HepG2 (cell line): ENCODE measurements around the gene TRABD. TPM values are rescaled to one million over a fixed set of nuclear protein-coding genes. Genes with fewer than 3 reads are reported as not detected.

Experiments used
- CERS6 ChIP-seq: sonication (generic); formaldehyde crosslinking; IDR thresholded peaks from 2 replicates; pipeline ENCODE4 v1.5.0; 2020; ENCODE audit warnings: missing genetic modification reagents
- FOXA3 ChIP-seq: IDR thresholded peaks from 2 replicates; pipeline ENCODE4 v1.6.1; 2016; ENCODE audit warnings: missing genetic modification reagents, missing compliant biosample characterization
- GFI1 ChIP-seq: sonication (generic); formaldehyde crosslinking; IDR thresholded peaks from 2 replicates; pipeline ENCODE4 v1.5.0; 2020; ENCODE audit warnings: missing genetic modification reagents, mild to moderate bottlenecking, borderline replicate concordance
- JUNB ChIP-seq: sonication (generic); formaldehyde crosslinking; IDR thresholded peaks from 2 replicates; pipeline ENCODE4 v1.8.0; 2022; ENCODE audit warnings: missing genetic modification reagents, mild to moderate bottlenecking, borderline replicate concordance
- MEIS1 ChIP-seq: sonication (generic); formaldehyde crosslinking; IDR thresholded peaks from 2 replicates; pipeline ENCODE4 v1.9.0; 2021; ENCODE audit warnings: mild to moderate bottlenecking, missing genetic modification reagents, moderate library complexity, borderline replicate concordance
- NR0B2 ChIP-seq: sonication (generic); formaldehyde crosslinking; IDR thresholded peaks from 2 replicates; pipeline ENCODE4 v1.4.0; 2020; ENCODE audit warnings: mild to moderate bottlenecking, missing genetic modification reagents
- POGK ChIP-seq: sonication (generic); formaldehyde crosslinking; conservative IDR thresholded peaks from 2 replicates; pipeline ENCODE4 v1.8.0; 2022; ENCODE audit warnings: mild to moderate bottlenecking, moderate library complexity, missing genetic modification reagents
- RAD21 ChIP-seq: fragments of 450-650 bp; formaldehyde crosslinking; IDR thresholded peaks from 2 replicates; pipeline ENCODE4 v1.5.0; 2020; ENCODE audit warnings: mild to moderate bottlenecking
- RXRA ChIP-seq: sonication (generic); formaldehyde crosslinking; IDR thresholded peaks from 2 replicates; pipeline ENCODE4 v1.5.1; 2020; ENCODE audit warnings: missing genetic modification reagents
- SAFB2 ChIP-seq: sonication (generic); formaldehyde crosslinking; IDR thresholded peaks from 2 replicates; pipeline ENCODE4 v1.5.1; 2020; ENCODE audit warnings: missing genetic modification reagents, low read depth, mild to moderate bottlenecking, borderline replicate concordance
- SMAD1 ChIP-seq: sonication (generic); formaldehyde crosslinking; IDR thresholded peaks from 2 replicates; pipeline ENCODE4 v1.4.0; 2020; ENCODE audit warnings: missing genetic modification reagents, low read depth, mild to moderate bottlenecking, borderline replicate concordance
- TARDBP ChIP-seq: sonication (generic); formaldehyde crosslinking; IDR thresholded peaks from 2 replicates; pipeline ENCODE4 v1.8.0; 2022; ENCODE audit warnings: mild to moderate bottlenecking, missing genetic modification reagents
- TBP ChIP-seq: sonication (generic); formaldehyde crosslinking; IDR thresholded peaks from 2 replicates; pipeline ENCODE4 v1.5.0; 2020; ENCODE audit warnings: missing genetic modification reagents
- THRA ChIP-seq: sonication (generic); formaldehyde crosslinking; IDR thresholded peaks from 2 replicates; pipeline ENCODE4 v1.4.0; 2020; ENCODE audit warnings: missing genetic modification reagents, borderline replicate concordance
- TRIM22 ChIP-seq: fragments of 450-650 bp; IDR thresholded peaks from 2 replicates; pipeline ENCODE4 v1.6.1; 2017
- ZBTB46 ChIP-seq: sonication (generic); formaldehyde crosslinking; IDR thresholded peaks from 2 replicates; pipeline ENCODE4 v1.4.0; 2020; ENCODE audit warnings: mild to moderate bottlenecking, missing genetic modification reagents, borderline replicate concordance
- ZC3H13 ChIP-seq: sonication (generic); formaldehyde crosslinking; IDR thresholded peaks from 2 replicates; pipeline ENCODE4 v1.8.1; 2023; ENCODE audit warnings: mild to moderate bottlenecking, missing genetic modification reagents, moderate library complexity
- ZNF513 ChIP-seq: sonication (generic); formaldehyde crosslinking; conservative IDR thresholded peaks from 2 replicates; pipeline ENCODE4 v1.5.0; 2020; ENCODE audit warnings: missing genetic modification reagents
- ZNF562 ChIP-seq: sonication (generic); formaldehyde crosslinking; IDR thresholded peaks from 2 replicates; pipeline ENCODE4 v1.8.0; 2022; ENCODE audit warnings: missing genetic modification reagents, borderline replicate concordance
- polyA plus RNA-seq, 8 experiments: library from polyadenylated mRNA; depleted of rRNA in 3 of 8; stranded (reverse) in 7 of 8; unstranded in 1 of 8; fragments of >200 nt; fragmentation: Illumina TruSeq in 4 of 8; extraction: Trizol in 4 of 8; gene quantifications; 2 replicates each; pipeline versions ENCODE4 v1.2.1 to v1.2.3, GENCODE V29; 2011 to 2016; ENCODE audit warnings: low read depth in 4 of 8, missing spikeins in 1 of 8, mixed read lengths in 1 of 8; ENCODE audit not compliant: insufficient read depth in 1 of 8
- total RNA-seq, 5 experiments: library from RNA; depleted of rRNA; stranded (reverse); fragments of >200 nt; fragmentation: Illumina TruSeq; extraction: Trizol; gene quantifications; 2 replicates each; pipeline ENCODE4 v1.2.3, GENCODE V29; 2016; ENCODE audit warnings: low read depth in 1 of 5

Gene TRABD
- total and polyA plus RNA-seq, 2 of the 13 experiments (the other 11 are each of a cell fraction or from before 2014, with no cell fraction given) = 21.5 to 28.9 TPM

- TF ChIP-seq NR0B2 (CRISPR knock-in tag) (no peak), THRA (CRISPR knock-in tag) (peak; percentile 62; the same call in 1 of the 2 replicates), SMAD1 (0 out of 2 replicates have a peak, but pooled peaks have one; percentile 16), GFI1 (CRISPR knock-in tag) (peak; percentile 89), TRIM22 (no peak), TBP (CRISPR knock-in tag) (no peak), MEIS1 (CRISPR knock-in tag) (peak; percentile 35; the same call in 1 of the 2 replicates), ZNF562 (CRISPR knock-in tag) (no peak), FOXA3 (CRISPR knock-in tag) (no peak), RAD21 (peak; percentile 75), ZNF513 (CRISPR knock-in tag) (no peak), RXRA (peak; percentile 75), ZC3H13 (CRISPR knock-in tag) (no peak), TARDBP (CRISPR knock-in tag) (peak; percentile 58), POGK (CRISPR knock-in tag) (no peak), SAFB2 (no peak), CERS6 (CRISPR knock-in tag) (no peak), JUNB (no peak), ZBTB46 (CRISPR knock-in tag) (peak; percentile 71; the same call in 1 of the 2 replicates)
These were observed 39.1 kb upstream of the TRABD start (continued) for GRCh38 chr22:50146439-50147238.
